ENCODE data around the gene MYO7A.

MYO7A gene

GRCh38 chr11:77232242-77232641 is 104.2 kb downstream of the MYO7A start:
- no peaks in the 10 kb centered on the region for H3K36me3 ChIP-seq (ENCODE audit: control insufficient read depth, insufficient read depth, low read length)
- TF ChIP-seq CTCF (IDR thresholded peaks at IDR 0.05) = no peak
- H3K27ac ChIP-seq = no peak overlapping the region
- H3K79me2 ChIP-seq = no peaks in the 10 kb centered on the region
- H3K4me1 ChIP-seq = no peaks in the 10 kb centered on the region
- H2AFZ ChIP-seq = no peak overlapping the region
- no peaks in the 10 kb centered on the region for H3K9me3 ChIP-seq (ENCODE audit: control insufficient read depth, low read length)
- no peaks in the 10 kb centered on the region for H3K27me3 ChIP-seq (ENCODE audit: control insufficient read depth, insufficient read depth, low read length)
- no peak overlapping the region for H3K4me3 ChIP-seq (ENCODE audit: low read depth, low read length)
- H3K9ac ChIP-seq = no peak overlapping the region
- no peak overlapping the region for H3K4me2 ChIP-seq (ENCODE audit: low read length)

- Histone ChIP-seq H3K27me3 (ENCODE audit: control insufficient read depth, insufficient read depth, low read length) (no peaks in the 10 kb centered on the region), H3K9me3 (ENCODE audit: control insufficient read depth, low read length) (no peaks in the 10 kb centered on the region), H3K36me3 (ENCODE audit: control insufficient read depth, insufficient read depth, low read length) (no peaks in the 10 kb centered on the region), H2AFZ (no peak overlapping the region), H3K27ac (no peak overlapping the region), H3K4me1 (no peaks in the 10 kb centered on the region), H3K9ac (no peak overlapping the region), H3K4me3 (ENCODE audit: low read depth, low read length) (no peak overlapping the region), H3K4me2 (ENCODE audit: low read length) (no peak overlapping the region), H3K79me2 (no peaks in the 10 kb centered on the region)
- no peak for TF ChIP-seq CTCF (IDR thresholded peaks at IDR 0.05)
Measured at GRCh38 chr11:77233011-77233410, 105.0 kb downstream of the MYO7A start.

GRCh38 chr11:77236901-77237300 is 108.9 kb downstream of the MYO7A start:
- Histone ChIP-seq H3K4me1 (no peaks in the 10 kb centered on the region), H3K9ac (no peak overlapping the region), H3K79me2 (no peaks in the 10 kb centered on the region), H3K27me3 (ENCODE audit: control insufficient read depth, insufficient read depth, low read length) (no peaks in the 10 kb centered on the region), H2AFZ (no peak overlapping the region), H3K4me2 (ENCODE audit: low read length) (no peak overlapping the region), H3K36me3 (ENCODE audit: control insufficient read depth, insufficient read depth, low read length) (no peaks in the 10 kb centered on the region), H3K4me3 (ENCODE audit: low read depth, low read length) (no peak overlapping the region), H3K9me3 (ENCODE audit: control insufficient read depth, low read length) (no peaks in the 10 kb centered on the region), H3K27ac (no peak overlapping the region)
- no peak for TF ChIP-seq CTCF (IDR thresholded peaks at IDR 0.05)

GRCh38 chr11:77244277-77245027 is 116.4 kb downstream of the MYO7A start:
- H3K9ac ChIP-seq = no peak overlapping the region
- no peaks in the 10 kb centered on the region for H3K4me1 ChIP-seq
- H3K4me2 ChIP-seq (ENCODE audit: low read length) = no peak overlapping the region
- H3K36me3 ChIP-seq (ENCODE audit: control insufficient read depth, insufficient read depth, low read length) = no peaks in the 10 kb centered on the region
- no peaks in the 10 kb centered on the region for H3K27me3 ChIP-seq (ENCODE audit: control insufficient read depth, insufficient read depth, low read length)
- H3K9me3 ChIP-seq (ENCODE audit: control insufficient read depth, low read length) = no peaks in the 10 kb centered on the region
- H3K79me2 ChIP-seq = no peaks in the 10 kb centered on the region
- no peak overlapping the region for H3K4me3 ChIP-seq (ENCODE audit: low read depth, low read length)
- no peak overlapping the region for H2AFZ ChIP-seq
- TF ChIP-seq CTCF (IDR thresholded peaks at IDR 0.05) = no peak
- H3K27ac ChIP-seq = no peak overlapping the region

- no peak for TF ChIP-seq CTCF (IDR thresholded peaks at IDR 0.05)
- H3K27ac ChIP-seq = no peak overlapping the region
- H3K27me3 ChIP-seq (ENCODE audit: control insufficient read depth, insufficient read depth, low read length) = no peaks in the 10 kb centered on the region
- H2AFZ ChIP-seq = no peak overlapping the region
- H3K9me3 ChIP-seq (ENCODE audit: control insufficient read depth, low read length) = no peaks in the 10 kb centered on the region
- no peaks in the 10 kb centered on the region for H3K4me1 ChIP-seq
- no peak overlapping the region for H3K4me3 ChIP-seq (ENCODE audit: low read depth, low read length)
- H3K79me2 ChIP-seq = no peaks in the 10 kb centered on the region
- no peak overlapping the region for H3K4me2 ChIP-seq (ENCODE audit: low read length)
- no peaks in the 10 kb centered on the region for H3K36me3 ChIP-seq (ENCODE audit: control insufficient read depth, insufficient read depth, low read length)
- H3K9ac ChIP-seq = no peak overlapping the region
Measured at GRCh38 chr11:77249427-77249826, 121.4 kb downstream of the MYO7A start.

Data from parathyroid adenoma (tissue), 2 donors.